MM.1S (cell line): Measurements from ENCODE around the gene ARID5A.

ENCODE experiments used
- EZH2 ChIP-seq: fragments of 300-600 bp; sonication (generic); optimal IDR thresholded peaks from 2 replicates; pipeline ENCODE3; 2017; ENCODE audit warnings: low read depth, mild to moderate bottlenecking, antibody characterized with exemption, low read length, mixed read lengths
- EZH2phosphoT487 ChIP-seq: fragments of 300-600 bp; sonication (generic); IDR thresholded peaks from 2 replicates; pipeline ENCODE4 v1.6.1; 2018; ENCODE audit warnings: antibody characterized with exemption, low read length
- TF ChIP-seq, protein P1 (sequence below): fragments of 300-600 bp; sonication (generic); IDR thresholded peaks from 2 replicates; pipeline ENCODE4 v1.5.1; 2016; ENCODE audit warnings: antibody characterized with exemption, low read length, mixed read lengths

DNA sequence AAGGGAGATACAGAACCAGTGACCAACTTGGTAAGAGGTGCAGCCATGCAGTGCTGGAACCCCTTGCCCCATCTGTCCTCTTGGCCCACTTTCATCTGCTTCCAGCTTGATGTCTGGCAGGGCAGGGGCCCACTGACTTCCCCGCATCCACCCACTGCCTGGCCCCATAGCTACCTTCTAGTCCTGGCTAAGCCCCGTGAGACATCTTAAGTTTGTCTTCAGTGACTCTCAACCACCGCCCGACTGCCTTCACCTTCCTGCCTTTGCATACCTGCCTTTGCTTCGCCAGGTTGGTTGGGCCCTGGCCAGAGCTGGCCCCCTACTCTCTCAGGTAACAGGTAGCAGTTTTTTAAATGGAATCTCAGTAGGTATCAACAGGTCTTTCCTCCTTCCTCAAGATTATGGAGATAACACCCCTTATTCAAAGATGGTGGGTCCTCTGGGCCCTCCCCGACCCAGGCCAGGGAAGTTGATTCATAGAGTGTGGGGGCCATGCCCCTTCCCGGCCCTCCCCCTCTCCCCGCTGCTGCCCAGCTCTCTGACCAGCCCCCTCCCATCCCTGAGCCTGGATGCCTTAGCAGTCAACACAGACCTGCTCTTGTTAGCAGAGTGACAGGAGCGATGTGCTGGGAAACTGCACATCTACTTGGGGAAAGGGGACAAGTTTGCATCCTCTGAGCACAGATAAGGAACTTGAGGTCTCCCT lies 2.8 kb downstream of the ARID5A start:
- TF ChIP-seq, protein P1, sequence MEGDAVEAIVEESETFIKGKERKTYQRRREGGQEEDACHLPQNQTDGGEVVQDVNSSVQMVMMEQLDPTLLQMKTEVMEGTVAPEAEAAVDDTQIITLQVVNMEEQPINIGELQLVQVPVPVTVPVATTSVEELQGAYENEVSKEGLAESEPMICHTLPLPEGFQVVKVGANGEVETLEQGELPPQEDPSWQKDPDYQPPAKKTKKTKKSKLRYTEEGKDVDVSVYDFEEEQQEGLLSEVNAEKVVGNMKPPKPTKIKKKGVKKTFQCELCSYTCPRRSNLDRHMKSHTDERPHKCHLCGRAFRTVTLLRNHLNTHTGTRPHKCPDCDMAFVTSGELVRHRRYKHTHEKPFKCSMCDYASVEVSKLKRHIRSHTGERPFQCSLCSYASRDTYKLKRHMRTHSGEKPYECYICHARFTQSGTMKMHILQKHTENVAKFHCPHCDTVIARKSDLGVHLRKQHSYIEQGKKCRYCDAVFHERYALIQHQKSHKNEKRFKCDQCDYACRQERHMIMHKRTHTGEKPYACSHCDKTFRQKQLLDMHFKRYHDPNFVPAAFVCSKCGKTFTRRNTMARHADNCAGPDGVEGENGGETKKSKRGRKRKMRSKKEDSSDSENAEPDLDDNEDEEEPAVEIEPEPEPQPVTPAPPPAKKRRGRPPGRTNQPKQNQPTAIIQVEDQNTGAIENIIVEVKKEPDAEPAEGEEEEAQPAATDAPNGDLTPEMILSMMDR, result no peak
- no peak for TF ChIP-seq EZH2
- no peak for TF ChIP-seq EZH2phosphoT487
